ENCODE data around the gene GALNT10. TPM values are rescaled to one million over a fixed set of nuclear protein-coding genes. Genes with fewer than 3 reads are reported as not detected.

The GALNT10 gene
- total and polyA plus RNA-seq, 2 of the 4 experiments (the other 2 are of a cell fraction), result 46.2 to 67.0 TPM

- Histone ChIP-seq H3K4me2 (ENCODE audit: low read depth, low read length) (no peak overlapping the region), H2AFZ (replicated peaks; ENCODE audit: low read length, poor library complexity) (no peak overlapping the region), H2BK15ac (ENCODE audit: low read depth, low read length) (no peak overlapping the region), H3K23ac (ENCODE audit: low read depth, low read length) (no peak overlapping the region), H2BK5ac (ENCODE audit: low read depth, low read length, poor library complexity, severe bottlenecking) (no peak overlapping the region), H3K79me1 (ENCODE audit: low read depth in 1 of 2, low read length in 2 of 2) (no peaks in the 10 kb centered on the region), H2AK9ac (replicated peaks; ENCODE audit: low read depth, low read length, poor library complexity) (no peak overlapping the region), H3K56ac (ENCODE audit: extremely low read depth, insufficient read depth, low read length) (no peak overlapping the region), H4K5ac (ENCODE audit: low read depth, low read length) (no peak overlapping the region), H2AK5ac (ENCODE audit: low read depth, low read length) (no peak overlapping the region), H3K18ac (ENCODE audit: low read depth, low read length) (no peak overlapping the region), H2BK20ac (ENCODE audit: low read depth, low read length) (no peak overlapping the region), H3K4ac (ENCODE audit: low read depth, low read length) (no peak overlapping the region), H3K27ac (ENCODE audit: insufficient read depth, low read length) (no peak overlapping the region), H4K8ac (ENCODE audit: low read depth in 2 of 2, low read length in 2 of 2) (no peak overlapping the region), H3K9me3 (ENCODE audit: control insufficient read depth, insufficient read depth, low read length) (no peaks in the 10 kb centered on the region), H3K14ac (replicated peaks; ENCODE audit: low read depth, low read length) (no peak overlapping the region), H4K20me1 (ENCODE audit: insufficient read depth, low read length) (no peaks in the 10 kb centered on the region), H3K9ac (ENCODE audit: low read depth, low read length) (no peak overlapping the region), H4K91ac (ENCODE audit: insufficient read depth, low read depth, low read length) (no peak overlapping the region), H3K36me3 (ENCODE audit: control insufficient read depth, insufficient read depth, low read length) (peaks cover 22% of the 10 kb centered on the region), H3K27me3 (ENCODE audit: control insufficient read depth, insufficient read depth, low read length) (no peaks in the 10 kb centered on the region), H3K9me1 (ENCODE audit: insufficient read depth, low read length) (no peaks in the 10 kb centered on the region; the same call in 1 of the 2 replicates), H2BK120ac (ENCODE audit: low read depth, low read length) (no peak overlapping the region), H3K4me1 (ENCODE audit: control insufficient read depth, insufficient read depth, low read length) (no peaks in the 10 kb centered on the region), H3K4me3 (ENCODE audit: insufficient read depth, low read depth, low read length) (no peak overlapping the region)
- TF ChIP-seq MAZ (IDR thresholded peaks at IDR 0.05; ENCODE audit: borderline replicate concordance, low read depth, low read length) (no peak), RFX5 (IDR thresholded peaks at IDR 0.05; ENCODE audit: low read depth, low read length) (no peak), CEBPB (IDR thresholded peaks at IDR 0.05; ENCODE audit: low read depth, low read length) (no peak), CTCF (conservative IDR thresholded peaks at IDR 0.05; ENCODE audit: low read depth, low read length) (no peak), MAFK (IDR thresholded peaks at IDR 0.05; ENCODE audit: low read depth, low read length) (no peak), ELK1 (IDR thresholded peaks at IDR 0.05; ENCODE audit: borderline replicate concordance, low read depth, low read length) (no peak), FOS (IDR thresholded peaks at IDR 0.05; ENCODE audit: low read depth, low read length) (no peak), RAD21 (IDR thresholded peaks at IDR 0.05; ENCODE audit: low read length) (no peak), NFE2L2 (IDR thresholded peaks at IDR 0.05; ENCODE audit: low read depth, low read length) (no peak), SMC3 (IDR thresholded peaks at IDR 0.05; ENCODE audit: low read depth, low read length) (no peak), POLR2A (IDR thresholded peaks at IDR 0.05; ENCODE audit: low read depth, low read length) (no peak), MXI1 (IDR thresholded peaks at IDR 0.05; ENCODE audit: borderline replicate concordance, low read depth, low read length) (no peak), BHLHE40 (IDR thresholded peaks at IDR 0.05; ENCODE audit: low read depth, low read length) (no peak), CHD1 (IDR thresholded peaks at IDR 0.05; ENCODE audit: low read depth, low read length) (no peak)
- DNase-seq, result no peak
- POLR2A ChIA-PET (ENCODE audit: unreplicated experiment), result no interaction called here
- intact Hi-C loops (cut with micrococcal nuclease) (no loop called here), in situ Hi-C loops (cut with MboI; ENCODE audit: low sequenced_read_pairs) (no loop called here), dilution Hi-C loops (cut with HindIII; ENCODE audit: low sequenced_read_pairs, unreplicated experiment) (no loop called here)
- BruUV-seq (replicated peaks), result no TSS peak
- CTCF ChIA-PET, result interaction anchor here (0.5 kb wide), 1 partner anchor 382 kb away, joined by 4 read pairs; no protein-coding TSS in a partner anchor
- WGBS, 2 experiments (ENCODE audit: extremely low coverage in 2 of 2, insufficient read length in 1 of 2), result 83% methylated on average over 2 of the region's 5 CpGs; no CpG with 5 or more reads in 1 of the 2 experiments
- ATAC-seq (ENCODE audit: low read depth), result peak; percentile 40
These were observed 246.9 kb downstream of the GALNT10 start for GRCh38 chr5:154437281-154437965.

Data from IMR-90 (cell line).